Kidney (tissue), 14 donors: ENCODE data around the gene GNG14. TPM values are rescaled to one million over a fixed set of nuclear protein-coding genes. Genes with fewer than 3 reads are reported as not detected.
A peak's percentile ranks its signal among the peaks of the same experiment; 100 is the strongest.

Source experiments
- DNase-seq, 5 donors: peaks; one replicate each; pipeline ENCODE4 v3.0.0-alpha.2; 2013 to 2020
- FAIRE-seq: peaks from 2 replicates; lab custom pipeline; 2012; peaks lifted over from hg19 to GRCh38; lab: Jason Lieb, UNC
- H3K27ac ChIP-seq, 2 donors: one replicate each; pipeline ENCODE4 v1.7.0; 2013; ENCODE audit warnings: low read depth in 2 of 2, low read length in 2 of 2, inconsistent platforms in 1 of 2
- H3K27me3 ChIP-seq: one replicate; pipeline ENCODE4 v1.7.1; 2013; ENCODE audit warnings: low read length, inconsistent platforms; ENCODE audit not compliant: control insufficient read depth, insufficient read depth
- H3K36me3 ChIP-seq, 3 donors: one replicate each; pipeline versions ENCODE4 v1.7.0 to v1.7.1; 2013; ENCODE audit warnings: low read length in 3 of 3, control low read depth in 1 of 3, inconsistent platforms in 1 of 3; ENCODE audit not compliant: insufficient read depth in 3 of 3, control insufficient read depth in 2 of 3
- H3K4me1 ChIP-seq, 3 donors: one replicate each; pipeline versions ENCODE4 v1.7.0 to v1.7.1; 2013; ENCODE audit warnings: low read length in 3 of 3, inconsistent platforms in 1 of 3, low read depth in 1 of 3; ENCODE audit not compliant: control insufficient read depth in 2 of 3, insufficient read depth in 2 of 3
- H3K4me3 ChIP-seq, 3 donors: one replicate each; pipeline versions ENCODE4 v1.7.0 to v1.8.1; 2013; ENCODE audit warnings: low read length in 3 of 3, control low read depth in 1 of 3, inconsistent platforms in 1 of 3
- H3K9ac ChIP-seq, 3 donors: one replicate each; pipeline versions ENCODE4 v1.7.0 to v1.7.1; 2013; ENCODE audit warnings: low read length in 3 of 3, control low read depth in 1 of 3, inconsistent platforms in 1 of 3
- H3K9me3 ChIP-seq, 3 donors: one replicate each; pipeline versions ENCODE4 v1.7.0 to v1.7.1; 2013; ENCODE audit warnings: low read length in 3 of 3, control low read depth in 1 of 3, inconsistent platforms in 1 of 3; ENCODE audit not compliant: control insufficient read depth in 2 of 3, insufficient read depth in 1 of 3
- intact Hi-C: fragments of 100-400 bp; cut with DNase I; formaldehyde crosslinking; loops from one replicate; pipeline ENCODE4 v1.11.1; 2022
- polyA plus RNA-seq: library from polyadenylated mRNA; stranded (reverse); fragments of 350-450 nt; fragmentation: Illumina TruSeq; extraction: RNeasy Lipid Tissue Mini Kit (QIAGEN cat#74804); gene quantifications from one replicate; pipeline ENCODE4 v1.2.3, GENCODE V29; 2014; ENCODE audit warnings: low read depth, low replicate concordance; ENCODE audit not compliant: insufficient read depth
- total RNA-seq: library from RNA; stranded (reverse); fragmentation: NEBNext Ultra II Directional; extraction: Animal tissue kit (Norgen Biotek cat#: 25700); gene quantifications from one replicate; pipeline ENCODE4 v1.2.1, GENCODE V29; 2021
- TF ChIP-seq, protein P1 (sequence below): IDR thresholded peaks from 3 replicates; pipeline ENCODE4 v1.5.1; 2012; ENCODE audit warnings: mild to moderate bottlenecking, moderate library complexity, borderline replicate concordance; ENCODE audit not compliant: insufficient read depth; ENCODE audit errors: extremely low read depth
- donor health status: control.
- donor health status: control.
- donor health status: control.
- donor health status: control.
- donor health status: control.
- donor health status: DM: yes; HTN: yes; CAD: no.
- donor health status: Normal renal cell carcinoma (clear cell type).

Gene GNG14
- total and polyA plus RNA-seq, 2 donors from 2014 or later = not detected

DNA sequence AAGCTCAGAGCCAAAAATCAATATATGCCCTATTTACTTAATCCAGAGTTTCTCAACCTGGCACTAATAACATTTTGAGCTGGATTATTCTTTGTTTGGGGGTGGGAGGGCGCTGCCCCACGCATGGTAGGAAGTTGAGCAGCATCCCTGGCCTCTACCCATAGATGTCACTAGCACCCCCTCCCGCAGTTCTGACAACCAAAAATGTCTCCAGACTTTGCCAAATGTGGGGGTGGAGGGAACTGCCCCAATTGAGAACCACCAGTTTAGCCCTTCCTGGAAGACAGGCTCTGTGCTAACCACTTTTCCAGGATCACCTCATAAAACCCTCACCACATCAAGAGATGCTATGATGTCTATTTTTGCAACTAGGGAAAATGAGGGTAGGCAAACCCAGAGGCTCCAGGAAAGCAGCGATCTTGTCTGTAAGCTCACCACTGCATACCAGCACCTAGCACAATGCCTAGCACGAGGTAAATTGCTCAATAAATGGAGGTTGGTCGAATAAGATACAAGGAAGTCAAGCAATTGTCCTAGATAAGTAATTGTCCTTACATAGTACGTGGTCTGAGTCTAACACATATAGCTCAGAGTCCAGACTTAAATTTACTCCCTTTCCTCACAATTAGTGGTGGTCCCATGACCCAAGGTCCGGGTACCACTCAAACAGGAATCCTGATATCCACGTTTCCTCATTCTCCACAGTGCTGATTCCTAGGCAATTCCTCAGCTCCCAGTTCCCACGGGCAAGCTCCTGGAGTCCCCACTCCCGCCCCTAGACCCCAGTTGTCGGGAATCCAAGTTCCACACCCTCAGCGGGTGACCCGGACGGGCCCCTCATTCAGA is 45.8 kb downstream of the GNG14 start:
- Histone ChIP-seq H3K4me3 (peak overlapping the region; percentile 77 to 98 (median 96)), H3K4me1 (peaks cover 2 to 25% (median 20%) of the 10 kb centered on the region in 3 donors), H3K27ac (peak overlapping the region in 1 of 2 donors; percentile 90), H3K9me3 (no peaks in the 10 kb centered on the region), H3K36me3 (peaks cover 4 to 20% (median 11%) of the 10 kb centered on the region in 3 donors), H3K27me3 (no peaks in the 10 kb centered on the region), H3K9ac (peak overlapping the region; percentile 79 to 97 (median 92))
- intact Hi-C loops = no loop called here
- DNase-seq = peak in 1 of 5 donors; percentile 47
- TF ChIP-seq, protein P1, sequence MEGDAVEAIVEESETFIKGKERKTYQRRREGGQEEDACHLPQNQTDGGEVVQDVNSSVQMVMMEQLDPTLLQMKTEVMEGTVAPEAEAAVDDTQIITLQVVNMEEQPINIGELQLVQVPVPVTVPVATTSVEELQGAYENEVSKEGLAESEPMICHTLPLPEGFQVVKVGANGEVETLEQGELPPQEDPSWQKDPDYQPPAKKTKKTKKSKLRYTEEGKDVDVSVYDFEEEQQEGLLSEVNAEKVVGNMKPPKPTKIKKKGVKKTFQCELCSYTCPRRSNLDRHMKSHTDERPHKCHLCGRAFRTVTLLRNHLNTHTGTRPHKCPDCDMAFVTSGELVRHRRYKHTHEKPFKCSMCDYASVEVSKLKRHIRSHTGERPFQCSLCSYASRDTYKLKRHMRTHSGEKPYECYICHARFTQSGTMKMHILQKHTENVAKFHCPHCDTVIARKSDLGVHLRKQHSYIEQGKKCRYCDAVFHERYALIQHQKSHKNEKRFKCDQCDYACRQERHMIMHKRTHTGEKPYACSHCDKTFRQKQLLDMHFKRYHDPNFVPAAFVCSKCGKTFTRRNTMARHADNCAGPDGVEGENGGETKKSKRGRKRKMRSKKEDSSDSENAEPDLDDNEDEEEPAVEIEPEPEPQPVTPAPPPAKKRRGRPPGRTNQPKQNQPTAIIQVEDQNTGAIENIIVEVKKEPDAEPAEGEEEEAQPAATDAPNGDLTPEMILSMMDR = no peak
- FAIRE-seq = no peak

DNA sequence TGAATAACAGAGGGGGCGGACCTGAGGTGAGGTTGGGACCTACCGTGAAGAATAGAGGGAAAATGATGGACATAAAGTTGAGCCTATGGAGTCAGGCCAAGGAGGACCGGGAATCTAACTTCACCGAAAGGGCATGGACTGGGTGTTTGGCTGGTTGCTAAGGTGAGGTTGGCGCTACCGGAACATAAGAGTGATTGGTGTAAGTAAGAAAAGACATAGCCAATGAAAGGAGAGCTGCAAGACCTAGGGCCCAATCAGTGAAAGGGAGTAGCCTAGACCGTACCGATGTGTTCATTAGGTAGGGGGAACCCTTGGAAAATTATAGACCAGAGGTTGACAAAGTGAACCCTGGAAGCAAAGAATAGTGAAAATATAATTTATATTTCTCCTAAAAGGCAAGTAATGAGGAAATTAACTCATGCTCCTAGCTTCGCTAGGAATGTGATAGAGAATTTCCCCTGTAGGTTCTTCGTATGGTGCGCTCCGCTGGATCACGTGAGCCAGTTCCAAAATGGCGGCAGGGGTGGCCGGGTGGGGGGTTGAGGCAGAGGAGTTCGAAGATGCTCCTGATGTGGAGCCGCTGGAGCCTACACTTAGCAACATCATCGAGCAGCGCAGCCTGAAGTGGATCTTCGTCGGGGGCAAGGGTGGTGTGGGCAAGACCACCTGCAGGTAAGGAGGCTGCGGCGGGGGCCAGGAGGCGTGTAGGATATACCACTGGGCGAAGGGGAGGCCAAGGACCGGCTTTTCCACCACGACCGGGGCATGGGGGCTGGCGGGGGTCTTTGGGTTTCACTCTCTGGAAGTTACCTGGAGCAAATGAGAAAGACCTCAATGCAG is 49.4 kb downstream of the GNG14 start, which contains the start of gene GET3:
Gene GET3 (plus strand): TSS at position 503 of the 840 bp plus-strand sequence. CDS start 9 bp downstream, at position 512.
- H3K9ac ChIP-seq = peak within 1 kb of the TSS; percentile 59 to 76 (median 59)
- peaks cover 0 to 13% (median 0%) of the 10 kb centered on the region in 3 donors for H3K36me3 ChIP-seq
- H3K4me1 ChIP-seq = peaks cover 2 to 23% (median 20%) of the 10 kb centered on the region in 3 donors
- peak within 1 kb of the TSS; percentile 87 to 92 for H3K27ac ChIP-seq
- TF ChIP-seq, protein P1 = peak; percentile 1
- peak within 1 kb of the TSS; percentile 85 to 95 (median 86) for H3K4me3 ChIP-seq
- peak; percentile 95 to 100 (median 98) for DNase-seq
- H3K9me3 ChIP-seq = no peaks in the 10 kb centered on the region
- peak; percentile 99 for FAIRE-seq
- intact Hi-C loops = no loop called here
- no peaks in the 10 kb centered on the region for H3K27me3 ChIP-seq

DNA sequence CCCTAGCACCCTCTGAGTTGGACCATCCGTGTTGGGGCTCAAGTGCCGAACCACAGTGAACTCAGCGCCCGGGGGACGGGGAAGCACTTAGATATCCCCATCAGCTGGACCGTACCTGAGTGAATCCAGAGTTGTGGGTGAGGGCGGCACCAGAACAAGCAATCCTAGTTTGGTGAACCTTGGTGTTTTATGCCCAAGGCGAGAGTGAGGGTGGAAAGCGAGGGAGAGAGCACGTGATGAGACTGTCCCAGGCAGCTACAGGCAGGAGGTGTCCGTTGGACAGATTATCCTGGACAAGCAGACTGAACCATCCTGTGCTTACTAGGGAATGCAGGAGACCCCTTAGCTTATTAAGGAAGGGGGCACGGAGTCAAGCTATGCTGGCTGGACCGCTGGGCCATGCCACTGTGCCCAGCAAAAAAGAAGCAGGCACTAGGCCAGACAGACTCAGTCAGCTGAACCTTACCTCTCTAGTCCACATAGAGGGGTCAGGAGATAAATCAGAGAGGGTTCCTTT is 50.1 kb downstream of the GNG14 start:
- H3K36me3 ChIP-seq = peaks cover 0 to 15% (median 0%) of the 10 kb centered on the region in 3 donors
- intact Hi-C loops = no loop called here
- H3K9me3 ChIP-seq = no peaks in the 10 kb centered on the region
- peak overlapping the region; percentile 59 to 76 (median 59) for H3K9ac ChIP-seq
- DNase-seq = no peak
- TF ChIP-seq, protein P1 = no peak
- peak overlapping the region; percentile 85 to 95 (median 86) for H3K4me3 ChIP-seq
- no peaks in the 10 kb centered on the region for H3K27me3 ChIP-seq
- no peak overlapping the region for H3K27ac ChIP-seq
- peaks cover 2 to 21% (median 20%) of the 10 kb centered on the region in 3 donors for H3K4me1 ChIP-seq
- no peak for FAIRE-seq

Other genes with a start within 250 kb of the GNG14 start
- gene ZNF443, start 247.0 kb upstream of the GNG14 start, total RNA-seq = 8.4 TPM
- gene ZNF443, start 247.0 kb upstream of the GNG14 start, polyA plus RNA-seq = 4.1 TPM
- 5.7 TPM for gene ZNF709, start 203.2 kb upstream of the GNG14 start, total RNA-seq
- 2.2 TPM for gene ZNF709, start 203.2 kb upstream of the GNG14 start, polyA plus RNA-seq
- gene ZNF564, start 136.5 kb upstream of the GNG14 start, total RNA-seq = 22.6 TPM
- 10.2 TPM for gene ZNF564, start 136.5 kb upstream of the GNG14 start, polyA plus RNA-seq
- gene ZNF490, start 77.2 kb upstream of the GNG14 start, total RNA-seq = 14.3 TPM
- gene ZNF490, start 77.2 kb upstream of the GNG14 start, polyA plus RNA-seq = 1.0 TPM
- 34.7 TPM for gene ZNF791, start 77.1 kb upstream of the GNG14 start, total RNA-seq
- gene ZNF791, start 77.1 kb upstream of the GNG14 start, polyA plus RNA-seq = 6.5 TPM
- 90.5 TPM for gene MAN2B1, start 21.3 kb upstream of the GNG14 start, total RNA-seq
- 63.9 TPM for gene MAN2B1, start 21.3 kb upstream of the GNG14 start, polyA plus RNA-seq
- 10.5 TPM for gene WDR83, start 21.2 kb upstream of the GNG14 start, total RNA-seq
- 21.2 TPM for gene WDR83, start 21.2 kb upstream of the GNG14 start, polyA plus RNA-seq
- gene DHPS, start 6.1 kb upstream of the GNG14 start, total RNA-seq = 75.9 TPM
- gene DHPS, start 6.1 kb upstream of the GNG14 start, polyA plus RNA-seq = 61.3 TPM
- 11.4 TPM for gene FBXW9, start 8.6 kb downstream of the GNG14 start, total RNA-seq
- 14.9 TPM for gene FBXW9, start 8.6 kb downstream of the GNG14 start, polyA plus RNA-seq
- gene TNPO2, start 35.9 kb downstream of the GNG14 start, total RNA-seq = 62.7 TPM
- gene TNPO2, start 35.9 kb downstream of the GNG14 start, polyA plus RNA-seq = 20.5 TPM
- gene TRIR, start 46.7 kb downstream of the GNG14 start, total RNA-seq = 135 TPM
- gene TRIR, start 46.7 kb downstream of the GNG14 start, polyA plus RNA-seq = 321 TPM
- 71.3 TPM for gene GET3, start 49.5 kb downstream of the GNG14 start, total RNA-seq
- gene GET3, start 49.5 kb downstream of the GNG14 start, polyA plus RNA-seq = 132 TPM
- not detected for gene BEST2, start 63.8 kb downstream of the GNG14 start, total RNA-seq
- not detected for gene BEST2, start 63.8 kb downstream of the GNG14 start, polyA plus RNA-seq
- 58.1 TPM for gene HOOK2, start 87.6 kb downstream of the GNG14 start, total RNA-seq
- 41.8 TPM for gene HOOK2, start 87.6 kb downstream of the GNG14 start, polyA plus RNA-seq
- 128 TPM for gene JUNB, start 103.5 kb downstream of the GNG14 start, total RNA-seq
- 142 TPM for gene JUNB, start 103.5 kb downstream of the GNG14 start, polyA plus RNA-seq
- 171 TPM for gene PRDX2, start 113.8 kb downstream of the GNG14 start, total RNA-seq
- gene PRDX2, start 113.8 kb downstream of the GNG14 start, polyA plus RNA-seq = 664 TPM
- gene THSD8, start 114.1 kb downstream of the GNG14 start, total RNA-seq = 3.2 TPM
- gene THSD8, start 114.1 kb downstream of the GNG14 start, polyA plus RNA-seq = 10.0 TPM
- gene RNASEH2A, start 118.6 kb downstream of the GNG14 start, total RNA-seq = 7.9 TPM
- 1.3 TPM for gene RNASEH2A, start 118.6 kb downstream of the GNG14 start, polyA plus RNA-seq
- gene RTBDN, start 146.6 kb downstream of the GNG14 start, total RNA-seq = not detected
- gene RTBDN, start 146.6 kb downstream of the GNG14 start, polyA plus RNA-seq = not detected
- 0.35 TPM for gene MAST1, start 150.5 kb downstream of the GNG14 start, total RNA-seq
- 0.39 TPM for gene MAST1, start 150.5 kb downstream of the GNG14 start, polyA plus RNA-seq
- 34.7 TPM for gene DNASE2, start 193.5 kb downstream of the GNG14 start, total RNA-seq
- gene DNASE2, start 193.5 kb downstream of the GNG14 start, polyA plus RNA-seq = 50.9 TPM
- gene KLF1, start 199.2 kb downstream of the GNG14 start, total RNA-seq = not detected
- gene KLF1, start 199.2 kb downstream of the GNG14 start, polyA plus RNA-seq = not detected
- gene GCDH, start 203.2 kb downstream of the GNG14 start, total RNA-seq = 21.9 TPM
- 45.6 TPM for gene GCDH, start 203.2 kb downstream of the GNG14 start, polyA plus RNA-seq
- not detected for gene SYCE2, start 231.3 kb downstream of the GNG14 start, total RNA-seq
- gene SYCE2, start 231.3 kb downstream of the GNG14 start, polyA plus RNA-seq = not detected
- 48.0 TPM for gene FARSA, start 245.7 kb downstream of the GNG14 start, total RNA-seq
- 58.2 TPM for gene FARSA, start 245.7 kb downstream of the GNG14 start, polyA plus RNA-seq